Activated CD8-positive, alpha-beta memory T cell treated with anti-CD3 and anti-CD28 coated beads, Interleukin-2, amount 50 U/mL, for 4 hours (primary cell): ENCODE results near the gene CA5A.
"Not testable (repeated sequence)": the region's sequence is repeated elsewhere in the genome, so short reads cannot be mapped to it uniquely, and the experiment has no call there.

ENCODE experiments used
- DNase-seq: peaks from one replicate; pipeline ENCODE4 v3.0.0-alpha.2; 2020

CA5A gene

GRCh38 chr16:87861300-87862099, 74.8 kb downstream of the CA5A start:
- DNase-seq = not testable (repeated sequence)

- DNase-seq = peak; percentile 37
These were observed 75.6 kb downstream of the CA5A start for GRCh38 chr16:87860553-87861299.

- DNase-seq = peak; percentile 18
These were observed 78.0 kb downstream of the CA5A start for GRCh38 chr16:87858151-87858993.

GRCh38 chr16:87856791-87857228, 79.5 kb downstream of the CA5A start:
- DNase-seq = peak; percentile 21

GRCh38 chr16:87855852-87856715, 80.2 kb downstream of the CA5A start:
- DNase-seq = no peak

- no peak for DNase-seq
These were observed 81.2 kb downstream of the CA5A start for GRCh38 chr16:87854907-87855683.

GRCh38 chr16:87854053-87854906, 82.0 kb downstream of the CA5A start:
- no peak for DNase-seq

- peak; percentile 90 for DNase-seq
These were observed 82.8 kb downstream of the CA5A start for GRCh38 chr16:87853411-87854052.

GRCh38 chr16:87851601-87852000, 84.7 kb downstream of the CA5A start:
- DNase-seq = no peak

GRCh38 chr16:87851141-87851587, 85.2 kb downstream of the CA5A start:
- DNase-seq = no peak

- peak; percentile 74 for DNase-seq
These were observed 86.0 kb downstream of the CA5A start for GRCh38 chr16:87850009-87851006.

- DNase-seq = no peak
These were observed 86.8 kb downstream of the CA5A start for GRCh38 chr16:87849419-87850008.

GRCh38 chr16:87848676-87849345, 87.5 kb downstream of the CA5A start:
- no peak for DNase-seq

GRCh38 chr16:87847785-87848675, 88.3 kb downstream of the CA5A start:
- no peak for DNase-seq

GRCh38 chr16:87847467-87847784, 88.9 kb downstream of the CA5A start:
- no peak for DNase-seq

GRCh38 chr16:87846705-87847466, 89.4 kb downstream of the CA5A start:
- no peak for DNase-seq
